ENCODE measurements around the gene ACOT9. TPM values are rescaled to one million over a fixed set of nuclear protein-coding genes. Genes with fewer than 3 reads are reported as not detected.
A peak's percentile ranks its signal among the peaks of the same experiment; 100 is the strongest.

ACOT9 gene
- total and polyA plus RNA-seq, 10 of the 15 experiments (the other 5 are each of a cell fraction or from before 2014, with no cell fraction given) = 17.4 to 42.5 (median 23.3) TPM

GRCh38 chrX:23729214-23729613 is 13.9 kb downstream of the ACOT9 start:
- intact Hi-C loops (cut with micrococcal nuclease; ENCODE audit: unreplicated experiment) = no loop called here
- POLR2A ChIA-PET = interaction anchor here (0.5 kb wide), 1 partner anchor 440 kb away, joined by 3 read pairs; no protein-coding TSS in a partner anchor
- SMC1A ChIA-PET (ENCODE audit: uncharacterized antibody, unreplicated experiment) = no interaction called here
- Histone ChIP-seq H3K9ac (ENCODE audit: control insufficient read depth, insufficient read depth, low read length) (no peak overlapping the region), H3K36me3 (ENCODE audit: control insufficient read depth in 2 of 2, insufficient read depth in 2 of 2, low read length in 1 of 2) (no peaks in the 10 kb centered on the region; a peak in 1 of 4 replicates), H2AFZ (ENCODE audit: control insufficient read depth, low read depth, low read length) (no peak overlapping the region), H3K27ac (ENCODE audit: control insufficient read depth, insufficient read depth) (no peak overlapping the region), H3K4me3 (no peak overlapping the region), H4K20me1 (ENCODE audit: control insufficient read depth, insufficient read depth) (no peaks in the 10 kb centered on the region), H3K27me3 (replicated peaks in 1 of 2; ENCODE audit: control insufficient read depth in 2 of 2, insufficient read depth in 2 of 2, low read length in 1 of 2) (no peaks in the 10 kb centered on the region), H3K4me2 (ENCODE audit: control insufficient read depth, insufficient read depth) (no peak overlapping the region), H3K9me3 (replicated peaks; ENCODE audit: control insufficient read depth, insufficient read depth, low read length) (no peaks in the 10 kb centered on the region; the same call in 2 of the 3 replicates), H3K4me1 (ENCODE audit: control insufficient read depth, insufficient read depth, low read length) (peaks cover 6% of the 10 kb centered on the region), H3K79me2 (ENCODE audit: control insufficient read depth, insufficient read depth, low read length) (no peaks in the 10 kb centered on the region)
- 24% methylated on average over 1 of the region's 1 CpG for WGBS (ENCODE audit: insufficient coverage, insufficient replicate concordance, low lambda C conversion rate, missing lambda C conversion rate)
- DNase-seq (ENCODE audit: low read depth, low spot score) (no peak), FAIRE-seq (no peak), ATAC-seq (no peak)
- BruUV-seq (replicated peaks) = no TSS peak
- RAD21 ChIA-PET (ENCODE audit: unreplicated experiment) = no interaction called here
- CTCF ChIA-PET = no interaction called here
- in situ Hi-C loops (cut with MboI) = no loop called here
- TF ChIP-seq MTA2 (IDR thresholded peaks at IDR 0.05; ENCODE audit: low read depth) (no peak), ATF7 (IDR thresholded peaks at IDR 0.05; ENCODE audit: low read depth) (no peak), E4F1 (IDR thresholded peaks at IDR 0.05; ENCODE audit: borderline replicate concordance, partially characterized antibody) (no peak), SREBF1 (IDR thresholded peaks at IDR 0.05; ENCODE audit: low read length) (no peak), RFX5 (IDR thresholded peaks at IDR 0.05; ENCODE audit: low read depth, low read length) (no peak)

GRCh38 chrX:23727206-23727605 is 15.9 kb downstream of the ACOT9 start:
- peak; percentile 41 for FAIRE-seq
- BruUV-seq (replicated peaks) = no TSS peak
- in situ Hi-C loops (cut with MboI) (no loop called here), intact Hi-C loops (cut with micrococcal nuclease; ENCODE audit: unreplicated experiment) (no loop called here)
- Histone ChIP-seq H3K4me3 (no peak overlapping the region), H3K4me1 (ENCODE audit: control insufficient read depth, insufficient read depth, low read length) (no peaks in the 10 kb centered on the region), H4K20me1 (ENCODE audit: control insufficient read depth, insufficient read depth) (no peaks in the 10 kb centered on the region), H3K79me2 (ENCODE audit: control insufficient read depth, insufficient read depth, low read length) (no peaks in the 10 kb centered on the region), H3K9me3 (replicated peaks; ENCODE audit: control insufficient read depth, insufficient read depth, low read length) (no peaks in the 10 kb centered on the region; the same call in 2 of the 3 replicates), H3K27ac (ENCODE audit: control insufficient read depth, insufficient read depth) (no peak overlapping the region), H3K27me3 (replicated peaks in 1 of 2; ENCODE audit: control insufficient read depth in 2 of 2, insufficient read depth in 2 of 2, low read length in 1 of 2) (no peaks in the 10 kb centered on the region), H3K9ac (ENCODE audit: control insufficient read depth, insufficient read depth, low read length) (no peak overlapping the region), H3K4me2 (ENCODE audit: control insufficient read depth, insufficient read depth) (no peak overlapping the region), H3K36me3 (ENCODE audit: control insufficient read depth in 2 of 2, insufficient read depth in 2 of 2, low read length in 1 of 2) (no peaks in the 10 kb centered on the region; a peak in 1 of 4 replicates), H2AFZ (ENCODE audit: control insufficient read depth, low read depth, low read length) (no peak overlapping the region)
- POLR2A ChIA-PET = no interaction called here
- ATAC-seq = peak; percentile 14; the same call in 2 of the 3 replicates
- DNase-seq (ENCODE audit: low read depth, low spot score) = no peak
- SMC1A ChIA-PET (ENCODE audit: uncharacterized antibody, unreplicated experiment) = no interaction called here
- 31% methylated on average over 3 of the region's 3 CpGs for WGBS (ENCODE audit: insufficient coverage, insufficient replicate concordance, low lambda C conversion rate, missing lambda C conversion rate)
- RAD21 ChIA-PET (ENCODE audit: unreplicated experiment) = no interaction called here
- CTCF ChIA-PET = interaction anchor here (1.8 kb wide), 1 partner anchor 174 kb away, joined by 5 read pairs; no protein-coding TSS in a partner anchor
- TF ChIP-seq IRF5 (IDR thresholded peaks at IDR 0.05; ENCODE audit: borderline replicate concordance) (no peak), SPI1 (IDR thresholded peaks at IDR 0.05; ENCODE audit: borderline replicate concordance, insufficient read depth, low read depth, low read length) (no peak), ZBTB33 (IDR thresholded peaks at IDR 0.05) (no peak), SRF (IDR thresholded peaks at IDR 0.05; ENCODE audit: low read depth in 2 of 2, low read length in 2 of 2) (no peak), MXI1 (IDR thresholded peaks at IDR 0.05; ENCODE audit: low read depth, low read length) (no peak), NFYB (IDR thresholded peaks at IDR 0.05; ENCODE audit: insufficient read depth, low read depth, low read length) (no peak), EZH2 (IDR thresholded peaks at IDR 0.05; ENCODE audit: borderline replicate concordance, control insufficient read depth, low read depth, low read length) (no peak)

Data from GM12878 (cell line).